Brain pericyte (primary cell): ENCODE measurements around the gene NECAB2.

ENCODE experiments used
- DNase-seq: peaks from one replicate; pipeline ENCODE4 v3.0.0-alpha.2; 2012; ENCODE audit warnings: low read depth, low spot score

NECAB2 gene

DNA sequence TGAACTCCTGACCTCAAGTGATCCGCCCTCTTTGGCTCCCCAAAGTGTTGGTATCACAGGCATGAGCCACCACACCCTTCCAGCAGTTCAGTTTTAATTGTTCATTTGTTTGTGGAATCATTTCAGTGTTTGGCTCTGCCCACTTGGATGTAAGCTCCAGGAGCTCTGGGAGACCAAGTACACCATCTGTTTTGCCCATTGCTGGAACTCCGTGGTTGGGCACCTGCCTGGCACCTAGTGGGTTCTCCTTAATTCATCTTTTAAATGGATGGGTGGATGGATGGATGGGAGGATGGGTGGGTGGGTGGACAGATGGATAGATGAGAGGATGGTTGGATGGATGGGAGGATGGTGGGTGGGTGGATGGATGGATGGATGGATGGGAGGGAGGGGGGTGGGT is 953 bp upstream of the NECAB2 start:
- DNase-seq: no peak

DNA sequence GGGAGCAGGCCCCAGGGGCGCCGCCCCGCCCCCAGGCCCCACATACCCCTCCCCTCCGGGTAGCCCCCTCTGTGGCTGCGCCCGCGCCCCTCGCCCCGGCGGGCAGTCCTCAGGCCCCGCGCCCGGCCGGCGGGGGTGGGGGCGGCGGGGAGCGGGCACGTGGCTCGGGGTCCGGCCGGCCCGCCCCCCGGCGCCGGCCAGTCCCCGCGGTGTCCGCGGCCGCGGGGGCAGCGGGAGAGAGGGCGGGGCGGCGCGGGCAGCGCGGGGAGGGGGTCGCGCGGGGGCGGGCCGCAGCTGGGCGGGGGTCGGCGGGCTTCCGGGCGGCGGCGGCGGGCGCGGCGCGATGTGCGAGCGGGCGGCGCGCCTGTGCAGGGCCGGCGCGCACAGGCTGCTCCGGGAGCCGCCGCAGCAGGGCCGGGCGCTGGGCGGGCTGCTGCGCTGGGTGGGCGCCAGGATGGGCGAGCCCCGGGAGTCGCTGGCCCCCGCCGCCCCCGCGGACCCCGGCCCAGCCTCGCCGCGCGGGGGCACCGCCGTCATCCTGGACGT is 335 bp downstream of the NECAB2 start:
- no peak for DNase-seq

DNA sequence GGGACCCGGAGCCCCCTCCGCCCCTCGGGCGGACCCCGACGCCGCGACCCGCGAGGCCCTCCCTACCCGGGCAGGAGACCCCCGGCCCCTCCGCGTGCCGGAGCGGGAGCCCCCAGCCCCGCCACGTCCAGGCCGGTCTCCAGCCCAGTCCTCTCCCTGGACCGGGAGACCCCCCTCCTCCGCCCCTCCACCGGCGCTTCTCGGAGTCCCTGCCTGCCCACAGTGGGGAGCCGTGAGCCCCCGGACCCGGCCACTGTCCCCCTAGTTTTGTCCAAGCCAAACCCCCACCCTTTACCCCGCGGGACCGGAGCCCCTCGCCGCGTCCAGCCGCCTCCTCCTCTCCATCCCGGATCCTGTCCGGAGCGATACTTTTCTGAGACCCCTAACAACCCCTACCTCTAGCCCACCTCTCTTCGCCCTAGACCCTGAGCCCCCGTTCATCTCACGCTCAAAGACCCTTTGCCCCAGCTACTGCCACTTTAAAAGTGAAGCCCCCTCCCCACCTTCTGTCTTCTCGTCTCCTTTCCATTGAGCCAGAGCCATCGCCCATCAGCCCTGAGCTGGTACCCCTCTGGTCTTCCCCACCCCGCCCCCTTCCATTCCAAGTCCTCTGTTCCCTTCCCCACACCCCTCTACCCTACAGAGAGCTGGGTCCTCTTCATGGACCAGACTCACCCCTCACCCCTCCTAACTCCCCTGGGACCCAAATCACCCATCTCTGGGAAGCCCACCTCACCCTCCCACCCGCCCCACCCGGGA is 1.0 kb downstream of the NECAB2 start:
- no peak for DNase-seq

DNA sequence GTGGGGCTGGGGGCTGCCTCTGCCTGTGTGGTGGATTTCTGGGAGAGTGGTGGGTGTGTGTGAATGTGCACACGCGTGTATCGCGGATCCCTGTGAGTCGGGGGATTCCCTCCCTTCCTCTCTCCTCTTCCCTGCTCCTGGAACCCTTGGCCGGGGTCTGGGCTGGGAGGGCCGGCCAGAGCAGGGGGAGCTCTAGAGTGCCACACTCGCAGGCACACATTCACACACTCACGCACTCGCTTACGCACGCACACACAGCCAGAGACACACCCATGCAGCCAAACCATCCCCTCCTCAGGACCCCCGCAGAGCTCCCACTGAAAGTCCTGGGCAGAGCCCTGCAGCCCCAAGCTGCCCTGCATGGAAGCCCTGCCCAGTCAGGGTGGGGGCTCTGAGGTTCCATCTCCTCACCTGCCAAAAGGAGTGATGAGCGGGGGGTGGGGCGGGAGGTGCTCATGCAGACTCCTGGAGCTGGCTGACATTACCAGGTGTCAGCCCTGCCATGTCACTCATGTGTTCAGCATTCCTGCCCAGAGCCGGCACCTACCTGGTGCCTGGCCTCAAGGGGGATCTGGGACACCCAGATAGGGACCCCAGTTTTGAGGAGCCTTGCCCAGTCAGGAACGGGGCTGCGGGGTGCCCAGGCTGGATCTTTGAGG is 1.9 kb downstream of the NECAB2 start:
- no peak for DNase-seq

DNA sequence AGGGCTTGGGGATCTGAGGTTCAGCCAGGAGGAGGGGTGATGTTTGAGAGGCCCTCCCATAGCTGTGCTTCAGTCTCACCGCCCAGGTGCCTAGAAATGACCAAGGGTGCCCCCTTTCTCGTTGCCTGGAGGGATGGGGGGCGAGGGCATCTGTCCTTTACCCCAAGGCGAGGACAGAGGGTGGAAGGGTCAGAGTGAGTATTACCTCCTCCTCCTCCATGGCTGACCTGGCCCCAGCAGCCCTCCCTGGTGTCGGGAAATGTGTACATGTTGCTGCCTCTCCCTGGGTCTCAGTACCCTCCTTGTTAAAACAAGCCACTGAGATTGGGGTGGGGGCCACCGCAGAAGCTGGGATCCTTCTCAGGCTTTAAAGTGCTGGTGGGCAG is 2.4 kb downstream of the NECAB2 start:
- no peak for DNase-seq

DNA sequence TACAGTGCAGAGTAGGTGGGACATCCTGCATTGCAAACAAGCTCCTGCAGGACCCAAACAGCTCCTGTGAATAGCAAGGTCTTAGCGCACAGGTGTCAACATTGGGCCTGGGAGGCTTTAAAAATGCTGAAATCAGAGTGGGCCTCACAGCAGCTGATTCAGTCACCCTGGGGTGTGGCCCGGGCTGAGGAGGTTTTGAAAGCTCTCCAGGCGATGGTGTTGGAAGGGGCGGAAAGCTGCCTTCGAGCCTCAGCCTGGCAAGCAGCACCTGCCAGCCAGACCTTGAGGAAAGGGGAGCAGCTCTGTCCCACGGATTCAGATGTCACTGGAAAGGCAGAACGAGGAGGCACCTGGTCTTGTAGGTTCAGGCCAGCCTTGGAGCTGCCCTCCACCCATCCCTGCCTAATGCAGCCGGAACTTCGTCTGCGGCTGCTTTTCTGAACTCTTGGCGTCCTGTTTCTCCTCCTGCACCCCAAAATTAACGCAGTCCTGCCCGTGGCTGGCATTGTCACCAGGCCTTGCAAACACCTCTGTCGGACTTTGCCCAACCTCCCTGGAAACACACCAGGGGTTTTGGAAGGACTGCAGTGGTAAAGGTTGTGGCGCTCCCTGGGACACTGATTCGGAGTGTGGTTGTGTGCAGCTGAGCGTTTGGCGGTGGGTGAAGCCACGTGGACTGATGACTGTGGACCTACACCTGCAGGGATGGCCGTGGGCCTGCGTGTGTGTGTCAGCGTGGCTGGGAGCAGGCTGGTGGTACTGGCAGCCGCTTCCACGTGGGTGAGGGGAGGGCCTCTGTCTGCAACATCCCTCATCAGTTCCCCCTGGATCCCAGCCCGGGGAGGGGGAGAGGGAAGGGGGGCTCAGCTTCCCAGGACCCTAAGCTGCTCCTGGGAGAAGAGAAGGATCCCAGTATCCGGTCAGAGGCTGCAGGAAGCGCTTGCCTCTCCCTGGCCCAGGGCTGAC is 3.4 kb downstream of the NECAB2 start:
- no peak for DNase-seq

DNA sequence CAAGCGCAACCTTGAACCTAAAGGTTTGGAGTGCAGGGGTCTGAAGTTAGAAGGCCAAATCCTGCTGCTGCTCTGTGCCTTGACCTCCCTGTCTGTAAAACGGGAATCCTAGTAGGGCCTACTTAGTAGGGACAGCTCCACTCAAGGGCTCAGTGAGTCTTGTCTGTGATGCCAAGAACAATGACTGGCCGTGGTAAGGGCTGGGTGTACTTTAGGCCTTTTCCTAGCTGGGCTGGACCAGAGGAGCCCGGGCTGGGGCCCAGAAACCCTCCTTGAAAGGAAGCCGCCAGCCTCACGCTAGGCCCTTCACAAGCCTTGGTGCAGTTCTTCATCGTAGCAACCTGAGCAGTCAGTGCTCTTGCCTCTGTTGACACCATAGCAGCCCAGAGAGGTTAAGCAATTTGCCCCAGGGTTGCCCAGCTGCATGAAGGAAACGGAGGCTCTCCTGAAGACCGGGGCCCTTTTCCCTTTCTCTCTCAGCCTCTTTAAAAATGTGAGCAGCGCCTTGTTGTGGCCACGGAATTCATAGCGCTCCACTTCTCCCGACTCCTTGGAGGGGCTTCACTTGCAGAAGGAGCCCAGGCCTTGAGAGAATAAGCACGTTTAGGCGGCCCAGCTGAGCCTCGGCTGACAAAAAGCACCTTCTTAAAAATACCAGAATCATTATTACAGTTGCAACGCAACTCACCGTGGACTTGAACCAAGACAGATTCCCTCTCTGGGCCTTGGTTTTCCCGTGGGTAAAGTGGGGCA is 4.4 kb downstream of the NECAB2 start:
- DNase-seq: no peak

DNA sequence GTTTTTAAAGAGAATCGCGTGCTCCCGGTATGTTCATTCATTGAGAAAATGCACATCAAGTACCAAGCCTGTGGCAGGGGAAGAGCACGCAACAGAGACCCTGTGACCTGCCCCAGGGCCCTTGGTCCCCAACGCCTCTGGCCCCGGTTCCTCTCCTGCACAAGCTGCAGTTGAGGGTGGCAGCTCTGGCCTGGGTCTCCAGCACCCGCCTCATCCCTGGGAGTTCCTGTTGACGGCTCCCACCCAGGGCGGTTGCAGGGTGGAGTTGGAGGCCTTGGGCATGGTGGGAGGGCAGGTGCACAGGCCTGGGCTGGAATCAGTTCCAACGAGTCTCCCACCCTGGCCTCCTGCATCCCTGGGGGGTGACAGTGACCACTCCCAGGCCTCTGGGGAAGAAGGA is 5.0 kb downstream of the NECAB2 start:
- no peak for DNase-seq

DNA sequence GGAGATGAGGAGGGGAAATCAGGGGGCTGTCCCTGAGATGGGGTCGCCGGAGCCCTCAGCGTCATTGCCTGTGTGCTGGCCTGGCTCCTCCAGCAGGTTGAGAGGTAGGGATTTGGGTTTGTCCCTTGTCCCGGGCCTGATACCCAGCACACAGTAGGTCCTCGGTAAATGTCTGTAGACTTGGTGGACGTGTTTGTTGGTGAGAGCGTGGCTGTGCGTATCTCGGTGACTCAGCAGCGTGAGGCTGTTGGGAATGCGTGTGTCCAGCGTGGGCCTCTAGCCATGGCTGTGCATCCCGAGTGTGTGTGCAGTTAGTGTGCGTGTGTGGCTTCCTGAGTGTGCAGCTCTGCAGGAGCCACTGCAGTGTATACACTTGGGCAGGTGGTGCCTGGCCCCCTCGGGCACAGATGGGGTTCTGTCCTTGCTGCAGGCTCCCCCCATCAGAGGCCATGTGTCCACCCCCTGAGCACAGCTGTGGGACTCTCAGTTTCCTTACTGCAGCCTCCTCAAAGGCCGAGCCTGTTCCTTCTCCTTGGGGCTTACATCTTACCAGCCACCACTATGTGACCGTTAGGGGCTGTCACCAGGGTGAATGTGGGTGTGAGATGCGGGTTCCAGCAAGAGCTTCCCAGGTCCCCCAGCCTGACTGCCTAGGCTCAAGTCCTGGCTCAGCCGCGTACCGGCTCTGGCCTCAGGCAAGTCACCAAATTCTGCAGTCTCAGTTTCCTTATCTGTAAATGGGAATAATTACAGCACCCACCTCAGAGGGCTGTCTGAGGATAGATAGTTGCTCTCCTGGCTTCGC is 5.7 kb downstream of the NECAB2 start:
- no peak for DNase-seq

DNA sequence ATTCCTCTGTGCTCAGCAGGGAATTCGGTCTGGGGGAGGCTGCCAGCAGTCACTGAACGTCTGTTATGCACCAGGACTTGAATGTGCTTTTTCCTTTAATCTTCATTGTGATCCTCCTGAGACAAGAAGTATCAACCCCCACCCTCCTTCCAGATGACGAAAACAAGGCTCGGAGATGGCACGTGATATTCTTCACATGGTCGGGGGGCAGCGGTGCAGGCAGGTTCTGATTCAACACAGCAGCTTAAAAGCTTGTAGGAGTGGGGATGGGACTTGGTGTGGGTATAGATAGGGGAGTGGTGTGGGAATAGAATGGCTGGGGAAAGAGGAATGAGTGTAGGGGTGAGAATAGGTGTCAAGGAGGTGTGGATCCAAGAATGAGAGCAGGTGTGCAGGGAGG is 6.4 kb downstream of the NECAB2 start:
- DNase-seq: no peak

DNA sequence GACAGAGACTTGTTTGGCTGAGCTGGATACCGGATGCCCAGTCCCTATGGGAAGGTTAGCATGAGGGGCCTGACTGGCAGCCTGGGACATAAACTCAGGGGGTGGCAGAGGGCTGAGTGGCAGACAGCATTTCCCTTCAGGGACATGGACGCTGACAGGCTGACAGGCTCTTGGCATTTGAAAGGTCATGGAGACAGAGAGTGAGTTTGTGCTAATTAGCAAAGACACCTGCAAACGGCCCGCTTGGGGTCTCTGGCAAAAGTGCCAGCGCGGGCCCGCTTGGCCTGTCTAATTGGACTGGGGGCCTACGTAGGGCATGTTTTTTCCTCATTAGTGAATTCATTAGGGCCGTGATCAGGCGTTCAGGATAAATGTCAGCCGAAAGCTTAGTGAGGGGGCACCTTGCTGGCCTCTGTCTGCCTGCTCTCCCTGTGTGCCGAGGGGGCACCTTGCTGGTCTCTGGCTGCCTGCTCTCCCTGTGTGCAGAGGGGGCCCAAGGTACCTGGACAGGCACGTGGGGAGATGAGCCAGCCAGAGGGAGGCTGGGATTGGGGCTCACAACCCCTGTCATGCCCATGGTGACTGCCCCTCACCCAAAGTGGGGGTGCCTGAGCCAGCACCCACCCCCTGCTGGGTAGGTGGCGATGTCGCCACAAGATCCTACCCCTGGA is 7.7 kb downstream of the NECAB2 start:
- DNase-seq: no peak

DNA sequence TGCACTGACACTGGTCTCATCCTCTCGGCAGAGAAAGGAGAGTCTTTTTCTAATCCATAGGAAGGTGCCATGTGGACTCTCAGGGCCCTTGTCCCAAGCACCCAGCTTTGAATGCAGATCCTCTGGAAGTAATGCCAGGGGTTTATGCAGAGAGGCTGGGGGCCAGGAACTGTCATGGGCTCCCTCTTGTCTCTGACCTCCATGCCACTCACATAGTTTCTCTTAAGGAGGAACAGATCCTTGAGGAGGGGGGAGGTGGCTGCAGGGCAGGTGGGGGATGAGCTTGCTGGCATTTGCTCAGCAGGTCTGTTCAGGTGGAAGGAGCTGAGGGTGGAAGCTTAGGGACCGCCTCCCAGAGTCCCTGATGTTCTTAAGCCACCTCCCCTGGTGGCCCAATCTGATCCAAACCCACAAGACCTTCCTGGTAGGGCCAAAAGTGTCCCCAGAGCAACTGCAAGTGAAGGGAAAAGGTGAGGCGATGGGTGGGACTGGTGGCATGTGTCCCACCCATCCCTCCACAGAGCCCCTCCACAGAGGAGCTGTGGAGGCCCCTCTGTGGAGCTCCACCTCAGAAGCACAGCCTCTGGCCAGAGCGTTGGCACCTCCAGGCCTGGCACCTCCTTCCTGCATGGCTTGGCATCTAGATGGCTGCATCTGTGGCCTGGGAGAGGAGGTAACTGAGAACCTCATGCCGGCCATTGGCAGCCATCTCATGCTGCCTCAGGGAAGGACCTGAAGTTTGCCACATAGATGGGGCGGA is 9.2 kb downstream of the NECAB2 start:
- DNase-seq: no peak

DNA sequence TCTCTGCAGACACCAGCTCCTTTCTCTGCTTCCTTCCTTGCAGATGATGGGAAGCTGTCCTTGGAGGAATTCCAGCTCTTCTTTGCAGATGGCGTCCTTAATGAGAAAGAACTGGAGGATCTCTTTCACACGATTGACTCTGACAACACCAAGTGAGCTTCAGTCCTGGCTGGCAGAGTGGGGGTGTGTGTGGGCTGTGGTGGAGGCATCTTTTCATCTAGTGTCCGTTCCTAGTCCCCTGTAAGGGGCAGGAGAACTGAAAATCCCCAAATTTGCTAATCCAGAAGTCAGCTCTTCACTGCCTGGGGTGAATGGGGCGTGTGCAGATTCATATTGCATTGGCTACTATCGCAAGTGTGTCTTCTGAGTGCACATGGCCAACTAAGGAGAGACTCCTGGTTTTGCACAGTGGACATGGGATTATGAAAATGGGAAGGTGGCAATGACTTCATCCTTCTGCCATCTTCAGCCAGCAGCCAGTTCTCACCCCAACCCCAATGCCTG is 10.4 kb downstream of the NECAB2 start:
- DNase-seq: no peak

DNA sequence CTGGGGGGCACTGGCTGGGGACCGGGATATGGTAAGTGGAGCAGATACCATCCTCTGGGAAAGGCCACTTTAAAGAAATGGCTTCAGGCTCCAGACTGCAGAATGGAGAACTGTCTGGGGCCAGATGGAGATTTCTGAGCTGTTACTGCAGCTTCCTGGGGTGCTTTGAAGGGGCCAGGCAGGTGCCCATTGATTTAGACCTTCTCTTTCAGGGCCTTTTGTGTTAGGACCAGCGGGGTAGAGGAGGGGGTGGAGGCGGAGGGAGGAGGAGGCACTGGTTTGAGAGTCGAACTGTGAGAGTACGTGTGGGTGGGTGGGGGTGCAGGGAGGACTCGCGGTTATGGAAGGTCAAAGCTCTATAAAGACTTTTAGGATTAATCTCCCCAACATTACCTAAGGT is 11.4 kb downstream of the NECAB2 start:
- no peak for DNase-seq

DNA sequence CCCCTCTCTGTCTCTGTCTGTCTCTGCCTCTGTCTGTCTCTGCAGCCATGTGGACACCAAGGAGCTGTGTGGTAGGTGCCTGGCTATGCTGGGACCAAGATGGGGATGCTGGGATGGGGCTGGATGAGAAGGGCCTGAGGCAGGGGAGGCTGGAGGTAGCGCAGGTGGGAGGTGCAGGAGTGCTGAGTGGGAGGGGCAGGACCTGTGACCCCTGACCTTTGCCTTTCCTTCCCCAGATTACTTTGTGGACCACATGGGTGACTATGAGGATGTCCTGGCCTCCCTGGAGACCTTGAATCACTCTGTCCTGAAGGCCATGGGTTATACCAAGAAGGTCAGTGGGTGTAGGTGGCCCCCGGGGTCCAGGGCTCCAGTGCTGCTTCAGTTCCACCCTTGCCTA is 12.8 kb downstream of the NECAB2 start:
- DNase-seq: no peak

DNA sequence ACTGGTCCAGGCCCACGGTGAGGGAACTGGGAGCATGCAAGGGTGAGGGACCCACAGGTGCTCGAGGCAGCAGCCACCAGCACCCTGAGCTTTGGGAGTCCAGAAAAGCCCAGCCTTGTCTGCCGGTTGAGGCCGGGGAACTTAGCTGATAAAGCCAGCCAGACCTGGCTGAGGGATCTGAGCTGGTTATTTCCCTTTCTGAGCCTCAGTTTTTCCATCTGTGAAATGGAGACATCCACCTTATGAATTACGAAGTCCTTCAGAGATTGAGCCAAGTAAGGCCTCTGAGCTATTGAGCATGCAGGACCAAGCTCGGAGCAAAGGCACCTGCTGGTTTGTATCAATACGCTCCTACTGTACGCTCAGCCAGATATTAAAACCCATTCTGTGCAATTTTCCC is 13.8 kb downstream of the NECAB2 start:
- no peak for DNase-seq

DNA sequence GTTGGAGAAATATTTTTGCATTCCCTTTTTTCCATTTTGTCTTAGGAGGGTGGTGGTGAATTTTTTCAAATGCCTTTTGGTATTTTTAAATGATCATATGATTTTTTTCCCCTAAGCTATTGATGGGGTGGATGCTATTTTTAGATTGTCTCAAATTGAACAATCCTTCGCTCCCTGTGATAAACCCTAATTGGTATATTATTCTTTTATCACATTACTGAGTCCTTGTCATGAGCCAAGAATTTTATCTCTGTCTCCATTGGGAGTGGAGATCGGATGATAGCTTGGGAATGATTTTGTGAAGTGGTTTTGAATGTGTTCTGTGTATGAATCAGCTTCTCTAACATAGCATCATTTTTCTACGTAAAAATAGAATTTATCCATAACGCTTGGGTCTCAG is 15.4 kb downstream of the NECAB2 start:
- DNase-seq: no peak

DNA sequence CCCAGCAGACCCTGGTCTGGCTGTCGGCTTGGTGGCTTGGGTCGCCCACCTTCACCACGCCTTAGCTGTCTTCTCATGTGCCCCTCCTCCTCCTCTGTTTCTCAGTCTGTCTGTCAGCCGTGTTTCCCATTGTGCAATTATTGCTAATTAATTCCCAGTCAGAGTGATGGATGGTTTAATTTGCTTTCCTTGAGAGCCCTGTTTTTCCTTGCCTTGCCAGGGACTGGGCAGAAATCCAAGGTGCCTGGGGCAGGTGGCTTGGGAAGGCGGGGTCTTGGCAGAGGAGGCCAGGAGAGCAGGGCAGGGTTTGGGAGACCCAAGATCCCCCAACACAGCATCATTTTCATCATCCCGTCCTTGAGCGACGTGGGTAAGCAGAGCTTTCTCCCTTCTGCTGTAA is 21.3 kb downstream of the NECAB2 start:
- no peak for DNase-seq

DNA sequence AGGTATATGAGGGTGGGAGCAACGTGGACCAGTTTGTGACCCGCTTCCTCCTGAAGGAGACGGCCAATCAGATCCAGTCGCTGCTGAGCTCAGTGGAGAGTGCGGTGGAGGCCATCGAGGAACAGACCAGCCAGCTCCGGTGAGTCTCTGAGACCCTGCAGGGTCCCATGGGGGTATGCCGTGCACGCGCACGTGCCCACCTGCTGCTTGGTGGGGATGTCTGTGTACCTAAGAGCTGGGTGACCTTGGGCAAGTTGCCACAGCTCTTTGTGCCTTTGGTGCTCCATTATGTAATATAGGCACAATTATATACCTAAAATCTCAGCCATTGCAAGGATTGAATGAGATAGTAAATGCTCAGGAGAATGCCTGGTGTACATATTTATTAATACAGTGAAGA is 22.4 kb downstream of the NECAB2 start:
- DNase-seq: no peak
